ENCODE results near the gene KRTAP10-9. TPM values are rescaled to one million over a fixed set of nuclear protein-coding genes. Genes with fewer than 3 reads are reported as not detected.
"Not testable (repeated sequence)": the region's sequence is repeated elsewhere in the genome, so short reads cannot be mapped to it uniquely, and the experiment has no call there.

The KRTAP10-9 gene
- polyA plus RNA-seq, 3 donors, result not detected

DNA sequence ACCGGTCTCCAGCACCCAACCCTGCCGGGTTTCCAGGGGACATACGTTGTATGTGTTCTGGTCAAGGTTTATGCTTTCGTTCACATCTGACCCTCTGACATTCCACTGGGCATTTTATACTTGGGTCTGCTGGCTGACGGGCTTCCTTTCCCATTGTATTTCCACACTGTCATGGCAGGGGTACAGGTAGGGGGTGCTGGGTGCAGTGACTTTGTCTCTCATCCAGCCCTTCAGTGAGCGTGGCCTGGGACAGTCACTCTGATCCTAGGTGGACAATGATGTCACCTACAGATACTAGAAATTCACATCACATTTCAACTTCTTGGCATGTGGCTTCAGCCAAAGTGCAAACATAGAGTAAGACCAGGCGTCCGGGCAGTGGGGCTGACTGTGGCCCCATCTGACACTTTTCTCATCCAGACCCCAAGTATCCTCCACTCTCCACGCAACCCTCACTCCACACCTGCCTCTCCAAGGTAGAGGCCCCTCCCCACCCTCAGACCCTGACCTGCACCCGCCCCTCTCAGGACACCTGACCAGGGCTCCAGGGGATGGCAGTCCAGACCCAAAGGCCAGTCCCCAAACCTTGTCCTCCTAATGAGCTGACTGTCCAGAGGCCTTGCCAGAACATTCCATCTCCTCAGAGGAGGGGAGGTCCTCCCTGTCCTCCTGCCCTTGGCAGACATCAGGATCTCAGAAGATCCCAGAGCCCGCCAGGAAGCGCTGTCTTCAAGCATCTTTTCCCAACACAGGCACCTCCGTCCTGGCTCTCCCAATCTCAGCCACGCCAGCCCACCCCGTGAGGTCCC is 9.5 kb downstream of the KRTAP10-9 start:
- 93% methylated on average over 10 of the region's 15 CpGs for WGBS (ENCODE audit: insufficient coverage)
- H4K20me1 ChIP-seq (ENCODE audit: insufficient read depth, low read length), result no peaks in the 10 kb centered on the region
- H3K27me3 ChIP-seq (ENCODE audit: control insufficient read depth in 2 of 2, insufficient read depth in 2 of 2, low read length in 2 of 2), result no peaks in the 10 kb centered on the region
- H3K4me1 Mint-ChIP-seq, result no peaks in the 10 kb centered on the region
- H3K4me2 ChIP-seq (replicated peaks; ENCODE audit: extremely low read depth, low read length, poor library complexity, severe bottlenecking), result no peak overlapping the region
- no peaks in the 10 kb centered on the region for H3K36me3 Mint-ChIP-seq
- peaks cover 3 to 14% (median 11%) of the 10 kb centered on the region in 3 donors for H3K27me3 Mint-ChIP-seq (ENCODE audit: low read depth in 3 of 3)
- peaks cover 17 to 30% of the 10 kb centered on the region in 2 donors for H3K9me3 ChIP-seq (replicated peaks in 1 of 2; ENCODE audit: control insufficient read depth in 1 of 2, insufficient read depth in 1 of 2, low read length in 2 of 2)
- no peak overlapping the region for H3K4me3 Mint-ChIP-seq
- no peak overlapping the region for H3K27ac Mint-ChIP-seq
- no peaks in the 10 kb centered on the region for H3K79me2 ChIP-seq (ENCODE audit: insufficient read depth, low read length)
- H3K9me3 Mint-ChIP-seq, result peaks cover 9 to 31% (median 27%) of the 10 kb centered on the region in 7 donors
- H3K4me1 ChIP-seq (ENCODE audit: control insufficient read depth in 1 of 2, insufficient read depth in 2 of 2, low read length in 2 of 2), result no peaks in the 10 kb centered on the region
- no peak for DNase-seq
- H3K4me3 ChIP-seq (replicated peaks in 1 of 3; ENCODE audit: low read depth in 2 of 3, low read length in 3 of 3), result no peak overlapping the region
- no peak overlapping the region for H3K27ac ChIP-seq (ENCODE audit: low read depth in 1 of 2, low read length in 2 of 2)
- H3K36me3 ChIP-seq (replicated peaks in 1 of 2; ENCODE audit: control insufficient read depth in 1 of 2, insufficient read depth in 2 of 2, low read length in 2 of 2), result no peaks in the 10 kb centered on the region
- H2AFZ ChIP-seq (ENCODE audit: insufficient read depth, low read depth, low read length, poor library complexity, severe bottlenecking), result no peak overlapping the region
- intact Hi-C loops (cut with micrococcal nuclease), result no loop called here
- H3K9ac ChIP-seq (ENCODE audit: insufficient read depth, low read length, poor library complexity, severe bottlenecking), result no peak overlapping the region
- TF ChIP-seq, protein P1, sequence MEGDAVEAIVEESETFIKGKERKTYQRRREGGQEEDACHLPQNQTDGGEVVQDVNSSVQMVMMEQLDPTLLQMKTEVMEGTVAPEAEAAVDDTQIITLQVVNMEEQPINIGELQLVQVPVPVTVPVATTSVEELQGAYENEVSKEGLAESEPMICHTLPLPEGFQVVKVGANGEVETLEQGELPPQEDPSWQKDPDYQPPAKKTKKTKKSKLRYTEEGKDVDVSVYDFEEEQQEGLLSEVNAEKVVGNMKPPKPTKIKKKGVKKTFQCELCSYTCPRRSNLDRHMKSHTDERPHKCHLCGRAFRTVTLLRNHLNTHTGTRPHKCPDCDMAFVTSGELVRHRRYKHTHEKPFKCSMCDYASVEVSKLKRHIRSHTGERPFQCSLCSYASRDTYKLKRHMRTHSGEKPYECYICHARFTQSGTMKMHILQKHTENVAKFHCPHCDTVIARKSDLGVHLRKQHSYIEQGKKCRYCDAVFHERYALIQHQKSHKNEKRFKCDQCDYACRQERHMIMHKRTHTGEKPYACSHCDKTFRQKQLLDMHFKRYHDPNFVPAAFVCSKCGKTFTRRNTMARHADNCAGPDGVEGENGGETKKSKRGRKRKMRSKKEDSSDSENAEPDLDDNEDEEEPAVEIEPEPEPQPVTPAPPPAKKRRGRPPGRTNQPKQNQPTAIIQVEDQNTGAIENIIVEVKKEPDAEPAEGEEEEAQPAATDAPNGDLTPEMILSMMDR (IDR thresholded peaks at IDR 0.05), result no peak

- intact Hi-C loops (cut with micrococcal nuclease), result no loop called here
Measured at GRCh38 chr21:44637018-44637850, 10.3 kb downstream of the KRTAP10-9 start, which contains the start of gene KRTAP10-10. Gene KRTAP10-10, plus strand, starts transcription at chr21:44637356. Its CDS starts 62 bp downstream, at chr21:44637418.

GRCh38 chr21:44637851-44638348 is 11.0 kb downstream of the KRTAP10-9 start:
- H3K27ac Mint-ChIP-seq; H2AFZ ChIP-seq (ENCODE audit: insufficient read depth, low read depth, low read length, poor library complexity, severe bottlenecking); intact Hi-C loops (cut with micrococcal nuclease); H3K36me3 Mint-ChIP-seq; H3K9ac ChIP-seq (ENCODE audit: insufficient read depth, low read length, poor library complexity, severe bottlenecking); H3K27me3 ChIP-seq (ENCODE audit: control insufficient read depth in 2 of 2, insufficient read depth in 2 of 2, low read length in 2 of 2); H3K4me1 ChIP-seq (ENCODE audit: control insufficient read depth in 1 of 2, insufficient read depth in 2 of 2, low read length in 2 of 2); H4K20me1 ChIP-seq (ENCODE audit: insufficient read depth, low read length); DNase-seq; H3K79me2 ChIP-seq (ENCODE audit: insufficient read depth, low read length); H3K4me3 Mint-ChIP-seq; H3K27ac ChIP-seq (ENCODE audit: low read depth in 1 of 2, low read length in 2 of 2); H3K4me2 ChIP-seq (replicated peaks; ENCODE audit: extremely low read depth, low read length, poor library complexity, severe bottlenecking); H3K36me3 ChIP-seq (replicated peaks in 1 of 2; ENCODE audit: control insufficient read depth in 1 of 2, insufficient read depth in 2 of 2, low read length in 2 of 2); H3K4me1 Mint-ChIP-seq; H3K4me3 ChIP-seq (replicated peaks in 1 of 3; ENCODE audit: low read depth in 2 of 3, low read length in 3 of 3): not testable (repeated sequence)
- peaks cover 8 to 25% of the 10 kb centered on the region in 2 donors for H3K9me3 ChIP-seq (replicated peaks in 1 of 2; ENCODE audit: control insufficient read depth in 1 of 2, insufficient read depth in 1 of 2, low read length in 2 of 2)
- H3K27me3 Mint-ChIP-seq (ENCODE audit: low read depth in 3 of 3), result peaks cover 4 to 11% (median 11%) of the 10 kb centered on the region in 3 donors
- WGBS (ENCODE audit: insufficient coverage), result 87% methylated on average over 3 of the region's 12 CpGs
- peaks cover 7 to 27% (median 20%) of the 10 kb centered on the region in 7 donors for H3K9me3 Mint-ChIP-seq

More at GRCh38 chr21:44637018-44637850, 10.3 kb downstream of the KRTAP10-9 start, which contains the start of gene KRTAP10-10:
- Histone ChIP-seq H2AFZ (ENCODE audit: insufficient read depth, low read depth, low read length, poor library complexity, severe bottlenecking) (no peak within 1 kb of the TSS), H3K9me3 (replicated peaks in 1 of 2; ENCODE audit: control insufficient read depth in 1 of 2, insufficient read depth in 1 of 2, low read length in 2 of 2) (peaks cover 11 to 29% of the 10 kb centered on the region in 2 donors), H3K36me3 (replicated peaks in 1 of 2; ENCODE audit: control insufficient read depth in 1 of 2, insufficient read depth in 2 of 2, low read length in 2 of 2) (no peaks in the 10 kb centered on the region), H3K9ac (ENCODE audit: insufficient read depth, low read length, poor library complexity, severe bottlenecking) (no peak within 1 kb of the TSS), H3K4me1 (ENCODE audit: control insufficient read depth in 1 of 2, insufficient read depth in 2 of 2, low read length in 2 of 2) (no peaks in the 10 kb centered on the region), H3K27me3 (ENCODE audit: control insufficient read depth in 2 of 2, insufficient read depth in 2 of 2, low read length in 2 of 2) (no peaks in the 10 kb centered on the region), H3K27ac (ENCODE audit: low read depth in 1 of 2, low read length in 2 of 2) (no peak within 1 kb of the TSS), H4K20me1 (ENCODE audit: insufficient read depth, low read length) (no peaks in the 10 kb centered on the region), H3K4me2 (replicated peaks; ENCODE audit: extremely low read depth, low read length, poor library complexity, severe bottlenecking) (no peak within 1 kb of the TSS), H3K79me2 (ENCODE audit: insufficient read depth, low read length) (no peaks in the 10 kb centered on the region), H3K4me3 (replicated peaks in 1 of 3; ENCODE audit: low read depth in 2 of 3, low read length in 3 of 3) (no peak within 1 kb of the TSS)
- no peak for DNase-seq
- H3K4me3 Mint-ChIP-seq, result no peak within 1 kb of the TSS
- H3K9me3 Mint-ChIP-seq, result peaks cover 7 to 28% (median 24%) of the 10 kb centered on the region in 7 donors
- H3K36me3 Mint-ChIP-seq, result no peaks in the 10 kb centered on the region
- WGBS (ENCODE audit: insufficient coverage), result 78% methylated on average over 16 of the region's 21 CpGs
- no peak within 1 kb of the TSS for H3K27ac Mint-ChIP-seq
- TF ChIP-seq, protein P1 (IDR thresholded peaks at IDR 0.05), result no peak
- no peaks in the 10 kb centered on the region for H3K4me1 Mint-ChIP-seq
- H3K27me3 Mint-ChIP-seq (ENCODE audit: low read depth in 3 of 3), result peaks cover 4 to 14% (median 11%) of the 10 kb centered on the region in 3 donors

All from CD14-positive monocyte (primary cell).